SK-N-SH (cell line): ENCODE results near the gene PTPRG.

Experiments used
- CTCF ChIP-seq: fragments of 200-600 bp; sonication (generic); IDR thresholded peaks from 2 replicates; pipeline ENCODE4 v1.6.1; 2017; ENCODE audit warnings: antibody characterized with exemption, mild to moderate bottlenecking, moderate library complexity
- POLR2AphosphoS5 ChIP-seq: IDR thresholded peaks from 2 replicates; pipeline ENCODE4 v1.6.1; 2012; ENCODE audit warnings: low read depth, low read length
- RFX5 ChIP-seq: IDR thresholded peaks from 2 replicates; pipeline ENCODE4 v1.6.1; 2012; ENCODE audit warnings: mild to moderate bottlenecking, improper control_type of control experiment, low read length
- TEAD4 ChIP-seq: IDR thresholded peaks from 2 replicates; pipeline ENCODE4 v1.4.0; 2012; ENCODE audit warnings: mild to moderate bottlenecking, borderline replicate concordance; ENCODE audit not compliant: insufficient read depth
- ZBTB33 ChIP-seq: IDR thresholded peaks from 2 replicates; pipeline ENCODE4 v1.4.0; 2012; ENCODE audit warnings: low read depth, borderline replicate concordance

GRCh38 chr3:62287392-62287927 is 726.1 kb downstream of the PTPRG start:
- TF ChIP-seq CTCF, result no peak
- TF ChIP-seq ZBTB33, result no peak
- TF ChIP-seq TEAD4, result no peak
- TF ChIP-seq RFX5, result no peak
- TF ChIP-seq POLR2AphosphoS5, result no peak
